Breast epithelium (tissue), 3 donors: Measurements from ENCODE around the gene FAM177A1.

Source experiments
- POLR2A ChIP-seq: fragments of 450-650 bp; IDR thresholded peaks from one replicate; pipeline ENCODE4 v1.6.1; 2016; ENCODE audit warnings: antibody characterized with exemption, mild to moderate bottlenecking, moderate library complexity
- POLR2AphosphoS5 ChIP-seq, 3 donors: sonication (generic); formaldehyde crosslinking; IDR thresholded peaks; one replicate each; pipeline ENCODE4 v1.6.1; 2017; ENCODE audit warnings: antibody characterized with exemption in 3 of 3
- TF ChIP-seq, protein P1 (sequence below), 3 donors: fragments of 450-650 bp; IDR thresholded peaks; one replicate each; pipeline ENCODE4 v1.5.1; 2016 to 2017; ENCODE audit warnings: antibody characterized with exemption in 3 of 3, mild to moderate bottlenecking in 3 of 3, moderate library complexity in 3 of 3

- TF ChIP-seq POLR2AphosphoS5 (IDR thresholded peaks at IDR 0.05) = no peak
- TF ChIP-seq, protein P1, sequence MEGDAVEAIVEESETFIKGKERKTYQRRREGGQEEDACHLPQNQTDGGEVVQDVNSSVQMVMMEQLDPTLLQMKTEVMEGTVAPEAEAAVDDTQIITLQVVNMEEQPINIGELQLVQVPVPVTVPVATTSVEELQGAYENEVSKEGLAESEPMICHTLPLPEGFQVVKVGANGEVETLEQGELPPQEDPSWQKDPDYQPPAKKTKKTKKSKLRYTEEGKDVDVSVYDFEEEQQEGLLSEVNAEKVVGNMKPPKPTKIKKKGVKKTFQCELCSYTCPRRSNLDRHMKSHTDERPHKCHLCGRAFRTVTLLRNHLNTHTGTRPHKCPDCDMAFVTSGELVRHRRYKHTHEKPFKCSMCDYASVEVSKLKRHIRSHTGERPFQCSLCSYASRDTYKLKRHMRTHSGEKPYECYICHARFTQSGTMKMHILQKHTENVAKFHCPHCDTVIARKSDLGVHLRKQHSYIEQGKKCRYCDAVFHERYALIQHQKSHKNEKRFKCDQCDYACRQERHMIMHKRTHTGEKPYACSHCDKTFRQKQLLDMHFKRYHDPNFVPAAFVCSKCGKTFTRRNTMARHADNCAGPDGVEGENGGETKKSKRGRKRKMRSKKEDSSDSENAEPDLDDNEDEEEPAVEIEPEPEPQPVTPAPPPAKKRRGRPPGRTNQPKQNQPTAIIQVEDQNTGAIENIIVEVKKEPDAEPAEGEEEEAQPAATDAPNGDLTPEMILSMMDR (IDR thresholded peaks at IDR 0.05) = no peak
- TF ChIP-seq POLR2A = no peak
Observed at GRCh38 chr14:35004839-35005238, 41.2 kb upstream of the FAM177A1 start.
